Adrenal gland (tissue), 12 donors: ENCODE results near the gene SNTB2. TPM values are rescaled to one million over a fixed set of nuclear protein-coding genes. Genes with fewer than 3 reads are reported as not detected.

Source experiments
- DNase-seq, 7 donors: peaks; one replicate each; pipeline ENCODE4 v3.0.0-alpha.2; 2019 to 2020
- H3K27ac ChIP-seq, 5 donors: fragments of 200-600 bp; sonication (generic) in 4 of 5; 1 replicate in 3 of 5; 2 replicates in 2 of 5; pipeline versions ENCODE4 v1.5.1 to v1.8.0; 2016 to 2020; ENCODE audit warnings: mild to moderate bottlenecking in 1 of 5
- H3K27me3 ChIP-seq: fragments of 200-600 bp; 2 replicates; pipeline ENCODE4 v1.8.0; 2021
- H3K36me3 ChIP-seq, 2 donors: fragments of 200-600 bp; replicated peaks in 1 of 2; 1 replicate in 1 of 2; 2 replicates in 1 of 2; pipeline versions ENCODE4 v1.5.1 to v1.8.0; 2018 to 2022
- H3K4me1 ChIP-seq, 2 donors: fragments of 200-600 bp; replicated peaks in 1 of 2; 1 replicate in 1 of 2; 2 replicates in 1 of 2; pipeline versions ENCODE4 v1.5.1 to v1.8.0; 2018 to 2021
- H3K4me3 ChIP-seq, 4 donors: fragments of 200-600 bp; sonication (generic) in 3 of 4; one replicate each; pipeline ENCODE4 v1.5.1; 2016 to 2018
- H3K9me3 ChIP-seq, 3 donors: fragments of 200-600 bp; sonication (generic) in 1 of 3; replicated peaks in 1 of 3; 1 replicate in 2 of 3; 2 replicates in 1 of 3; pipeline versions ENCODE4 v1.5.1 to v1.8.0; 2016 to 2021
- POLR2A ChIP-seq, 2 donors: fragments of 450-650 bp; IDR thresholded peaks; one replicate each; pipeline ENCODE4 v1.6.1; 2017; ENCODE audit warnings: antibody characterized with exemption in 2 of 2, mild to moderate bottlenecking in 2 of 2, moderate library complexity in 1 of 2
- WGBS, 4 donors: extraction: QIAGEN DNeasy Blood & Tissue Kit in 2 of 4; methylation state at CpG; one replicate each; pipeline versions ENCODE4 v1.1.5 to v1.1.7; 2013 to 2017; 5-methylcytosine and 5-hydroxymethylcytosine counted together
- intact Hi-C, 2 donors: fragments of 100-400 bp; cut with DNase I; formaldehyde crosslinking; loops; one replicate each; pipeline versions ENCODE4 v1.14.1 to v1.15.0; 2022 to 2023
- polyA plus RNA-seq, 3 donors: library from polyadenylated mRNA; stranded (reverse); fragments of 200-250 nt in 2 of 3; fragments of 350-450 nt in 1 of 3; fragmentation: Illumina TruSeq in 1 of 3; extraction: RNeasy Lipid Tissue Mini Kit (QIAGEN cat#74804) in 1 of 3; gene quantifications; one replicate each; pipeline ENCODE4 v1.2.3, GENCODE V29; 2013 to 2014
- total RNA-seq, 9 donors: library from RNA; depleted of rRNA in 4 of 9; stranded (reverse); fragments of >200 nt in 4 of 9; fragments of 120-200 nt in 1 of 9; fragmentation: NEBNext Ultra II Directional in 1 of 9; extraction: Animal tissue kit (Norgen Biotek cat#: 25700) in 1 of 9; gene quantifications; one replicate each; pipeline versions ENCODE4 v1.1.0 to v1.2.4, GENCODE V29; 2013 to 2023
- TF ChIP-seq, protein P1 (sequence below), 6 experiments: fragments of 450-650 bp in 4 of 6; fragments of 200-600 bp in 2 of 6; sonication (generic) in 1 of 6; IDR thresholded peaks; 1 replicate in 5 of 6; 2 replicates in 1 of 6; pipeline versions ENCODE4 v1.5.1 to v1.8.0; 2016 to 2021; ENCODE audit warnings: antibody characterized with exemption in 6 of 6, mild to moderate bottlenecking in 2 of 6, moderate library complexity in 1 of 6
- donor health status: healthy with polysubstance abuse.
- donor health status: Bipolar disorder and iron deficiency.
- donor health status: DM: yes; HTN: yes; CAD: no.
- donor health status: DM: no; HTN: no; CAD: no.
- donor health status: DM: no; HTN: no; CAD: no.
- donor health status: DM: yes; HTN: yes; CAD: no.

The SNTB2 gene
- total and polyA plus RNA-seq, 12 donors: 3.6 to 52.7 (median 32.9) TPM

DNA sequence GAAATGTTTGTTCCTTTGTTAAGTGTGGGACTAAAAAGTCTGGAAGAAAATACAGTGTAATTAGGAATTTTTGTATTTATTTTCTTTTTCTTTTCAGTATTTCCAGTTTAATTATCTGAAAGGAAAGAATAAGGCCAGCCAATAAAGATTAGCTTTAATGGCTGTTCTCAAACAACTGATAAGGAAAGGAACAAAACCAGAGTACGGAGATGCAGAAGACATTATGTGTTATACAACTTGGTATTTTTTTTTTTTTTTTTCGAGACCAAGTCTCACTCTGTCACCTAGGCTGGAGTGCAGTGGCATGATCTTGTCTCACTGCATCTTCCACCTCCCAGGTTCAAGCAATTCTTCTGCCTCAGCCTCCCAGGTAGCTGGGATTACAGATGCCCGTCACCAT, 47.5 kb downstream of the SNTB2 start:
- intact Hi-C loops: no loop called here
- Histone ChIP-seq H3K27me3 (no peaks in the 10 kb centered on the region), H3K27ac (no peak overlapping the region), H3K9me3 (no peaks in the 10 kb centered on the region), H3K4me1 (peaks cover 26 to 37% of the 10 kb centered on the region in 2 donors), H3K4me3 (no peak overlapping the region), H3K36me3 (no peaks in the 10 kb centered on the region)
- 46 to 59% (median 57%) methylated on average over 3 of the region's 3 CpGs for WGBS, 4 donors
- no peak for DNase-seq
- TF ChIP-seq, protein P1, sequence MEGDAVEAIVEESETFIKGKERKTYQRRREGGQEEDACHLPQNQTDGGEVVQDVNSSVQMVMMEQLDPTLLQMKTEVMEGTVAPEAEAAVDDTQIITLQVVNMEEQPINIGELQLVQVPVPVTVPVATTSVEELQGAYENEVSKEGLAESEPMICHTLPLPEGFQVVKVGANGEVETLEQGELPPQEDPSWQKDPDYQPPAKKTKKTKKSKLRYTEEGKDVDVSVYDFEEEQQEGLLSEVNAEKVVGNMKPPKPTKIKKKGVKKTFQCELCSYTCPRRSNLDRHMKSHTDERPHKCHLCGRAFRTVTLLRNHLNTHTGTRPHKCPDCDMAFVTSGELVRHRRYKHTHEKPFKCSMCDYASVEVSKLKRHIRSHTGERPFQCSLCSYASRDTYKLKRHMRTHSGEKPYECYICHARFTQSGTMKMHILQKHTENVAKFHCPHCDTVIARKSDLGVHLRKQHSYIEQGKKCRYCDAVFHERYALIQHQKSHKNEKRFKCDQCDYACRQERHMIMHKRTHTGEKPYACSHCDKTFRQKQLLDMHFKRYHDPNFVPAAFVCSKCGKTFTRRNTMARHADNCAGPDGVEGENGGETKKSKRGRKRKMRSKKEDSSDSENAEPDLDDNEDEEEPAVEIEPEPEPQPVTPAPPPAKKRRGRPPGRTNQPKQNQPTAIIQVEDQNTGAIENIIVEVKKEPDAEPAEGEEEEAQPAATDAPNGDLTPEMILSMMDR (IDR thresholded peaks at IDR 0.05): no peak
- TF ChIP-seq POLR2A (IDR thresholded peaks at IDR 0.05): no peak

DNA sequence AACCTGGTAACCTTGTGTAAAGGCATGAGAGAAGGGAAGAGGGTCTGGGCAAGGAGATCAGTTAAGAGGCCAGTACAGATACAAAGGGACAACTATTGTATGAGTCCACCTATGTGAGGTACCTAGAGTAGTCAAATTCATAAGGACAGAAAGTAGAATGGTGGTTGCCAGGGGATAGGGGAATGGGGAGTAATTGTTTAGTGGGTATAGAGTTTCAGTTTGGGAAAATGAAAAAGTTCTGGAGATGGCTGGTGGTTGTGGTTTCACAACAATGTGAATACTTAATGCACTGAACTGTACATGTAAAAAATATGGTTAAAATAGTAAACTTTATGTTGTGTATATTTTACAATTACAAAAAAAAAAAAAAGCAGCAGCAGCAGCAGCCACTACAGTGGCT, 49.4 kb downstream of the SNTB2 start:
- peaks cover 26 to 40% of the 10 kb centered on the region in 2 donors for H3K4me1 ChIP-seq

DNA sequence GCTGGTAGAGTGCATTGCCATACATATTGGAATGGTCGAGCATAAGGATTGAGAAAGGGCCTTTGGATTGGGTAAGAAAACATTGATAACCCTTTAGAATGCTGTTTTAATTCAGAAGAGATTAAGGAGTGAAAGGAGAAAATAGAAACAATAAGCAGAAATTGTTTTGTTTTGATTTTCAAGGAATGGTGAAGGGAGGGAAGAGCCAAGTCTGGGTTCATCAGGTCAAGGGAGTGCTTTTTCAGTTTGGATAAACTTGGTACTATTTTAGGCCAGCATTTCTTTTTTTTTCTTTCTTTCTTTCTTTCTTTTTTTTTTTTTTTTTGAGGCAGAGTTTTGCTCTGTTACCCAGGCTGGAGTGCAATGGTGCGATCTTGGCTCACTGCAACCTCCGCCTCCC, 50.3 kb downstream of the SNTB2 start:
- Histone ChIP-seq H3K4me3 (no peak overlapping the region), H3K36me3 (no peaks in the 10 kb centered on the region), H3K4me1 (peaks cover 26 to 40% of the 10 kb centered on the region in 2 donors), H3K27ac (no peak overlapping the region), H3K27me3 (no peaks in the 10 kb centered on the region), H3K9me3 (no peaks in the 10 kb centered on the region)
- WGBS, 4 donors: 54 to 71% (median 68%) methylated on average over 3 of the region's 3 CpGs
- no peak for DNase-seq
- intact Hi-C loops: no loop called here
- TF ChIP-seq POLR2A (IDR thresholded peaks at IDR 0.05): no peak
- TF ChIP-seq, protein P1 (IDR thresholded peaks at IDR 0.05): no peak

More for the DNA sequence above, 49.4 kb downstream of the SNTB2 start:
- no peaks in the 10 kb centered on the region for H3K36me3 ChIP-seq
- H3K4me3 ChIP-seq: no peak overlapping the region
- H3K9me3 ChIP-seq: no peaks in the 10 kb centered on the region
- intact Hi-C loops: no loop called here
- TF ChIP-seq, protein P1 (IDR thresholded peaks at IDR 0.05): no peak
- no peak for TF ChIP-seq POLR2A (IDR thresholded peaks at IDR 0.05)
- H3K27ac ChIP-seq: no peak overlapping the region
- no peak for DNase-seq
- H3K27me3 ChIP-seq: no peaks in the 10 kb centered on the region

DNA sequence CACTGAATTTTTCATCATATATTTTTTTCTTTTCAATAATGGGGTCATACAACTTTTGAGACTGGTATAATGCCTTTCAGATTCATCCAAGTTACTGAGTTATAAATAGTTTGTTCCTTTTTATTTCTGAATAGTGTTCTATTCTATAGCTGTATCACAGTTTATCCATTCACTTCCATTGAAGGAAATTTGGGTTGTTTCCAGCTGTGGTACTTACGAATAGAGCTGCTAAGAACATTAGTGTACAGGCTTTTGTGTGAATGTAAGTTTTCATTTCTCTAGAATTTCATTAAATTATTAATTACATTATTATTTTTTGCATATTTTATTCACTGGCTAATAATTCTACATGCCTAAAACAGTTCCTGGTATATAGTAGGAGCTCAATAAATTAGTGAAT, 52.9 kb downstream of the SNTB2 start:
- DNase-seq: no peak

More for the DNA sequence above, 52.9 kb downstream of the SNTB2 start:
- no peaks in the 10 kb centered on the region for H3K36me3 ChIP-seq
- H3K9me3 ChIP-seq: no peaks in the 10 kb centered on the region
- H3K27me3 ChIP-seq: no peaks in the 10 kb centered on the region
- WGBS, 4 donors: 75 to 92% (median 75%) methylated on average over 1 of the region's 1 CpG
- intact Hi-C loops: no loop called here
- no peak overlapping the region for H3K27ac ChIP-seq
- H3K4me3 ChIP-seq: no peak overlapping the region
- peaks cover 17 to 30% of the 10 kb centered on the region in 2 donors for H3K4me1 ChIP-seq
- no peak for TF ChIP-seq POLR2A (IDR thresholded peaks at IDR 0.05)
- TF ChIP-seq, protein P1 (IDR thresholded peaks at IDR 0.05): no peak
